ENCODE measurements around the gene SPINK6. TPM values are rescaled to one million over a fixed set of nuclear protein-coding genes. Genes with fewer than 3 reads are reported as not detected.

The SPINK6 gene
- total and polyA plus RNA-seq, 9 of the 15 experiments (the other 6 are each of a cell fraction or from before 2014, with no cell fraction given): not detected

DNA sequence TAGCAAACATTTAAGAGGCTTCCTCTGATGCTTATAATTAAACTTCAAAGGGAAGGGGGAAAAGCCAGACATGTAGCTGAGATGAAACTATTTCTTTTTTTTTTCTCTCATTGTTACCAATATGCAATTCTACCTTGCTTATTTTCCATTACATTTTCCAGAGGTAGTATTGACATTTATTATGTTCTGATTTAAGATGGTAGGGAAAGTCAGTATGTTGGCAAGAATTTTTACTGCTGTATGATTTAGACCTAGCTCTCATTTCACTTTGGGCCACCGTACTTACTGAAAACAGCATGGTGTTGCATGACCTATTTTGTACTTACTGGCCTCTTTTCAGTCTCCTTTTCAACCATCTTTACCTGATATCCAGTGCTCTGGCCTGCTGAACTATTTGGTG is 9.6 kb upstream of the SPINK6 start (continued):
- TF ChIP-seq FOXM1 (IDR thresholded peaks at IDR 0.05; ENCODE audit: low read depth): no peak
- TF ChIP-seq FOXM1 (CRISPR knock-in tag; IDR thresholded peaks at IDR 0.05; ENCODE audit: low read depth): no peak
- TF ChIP-seq, protein P1, sequence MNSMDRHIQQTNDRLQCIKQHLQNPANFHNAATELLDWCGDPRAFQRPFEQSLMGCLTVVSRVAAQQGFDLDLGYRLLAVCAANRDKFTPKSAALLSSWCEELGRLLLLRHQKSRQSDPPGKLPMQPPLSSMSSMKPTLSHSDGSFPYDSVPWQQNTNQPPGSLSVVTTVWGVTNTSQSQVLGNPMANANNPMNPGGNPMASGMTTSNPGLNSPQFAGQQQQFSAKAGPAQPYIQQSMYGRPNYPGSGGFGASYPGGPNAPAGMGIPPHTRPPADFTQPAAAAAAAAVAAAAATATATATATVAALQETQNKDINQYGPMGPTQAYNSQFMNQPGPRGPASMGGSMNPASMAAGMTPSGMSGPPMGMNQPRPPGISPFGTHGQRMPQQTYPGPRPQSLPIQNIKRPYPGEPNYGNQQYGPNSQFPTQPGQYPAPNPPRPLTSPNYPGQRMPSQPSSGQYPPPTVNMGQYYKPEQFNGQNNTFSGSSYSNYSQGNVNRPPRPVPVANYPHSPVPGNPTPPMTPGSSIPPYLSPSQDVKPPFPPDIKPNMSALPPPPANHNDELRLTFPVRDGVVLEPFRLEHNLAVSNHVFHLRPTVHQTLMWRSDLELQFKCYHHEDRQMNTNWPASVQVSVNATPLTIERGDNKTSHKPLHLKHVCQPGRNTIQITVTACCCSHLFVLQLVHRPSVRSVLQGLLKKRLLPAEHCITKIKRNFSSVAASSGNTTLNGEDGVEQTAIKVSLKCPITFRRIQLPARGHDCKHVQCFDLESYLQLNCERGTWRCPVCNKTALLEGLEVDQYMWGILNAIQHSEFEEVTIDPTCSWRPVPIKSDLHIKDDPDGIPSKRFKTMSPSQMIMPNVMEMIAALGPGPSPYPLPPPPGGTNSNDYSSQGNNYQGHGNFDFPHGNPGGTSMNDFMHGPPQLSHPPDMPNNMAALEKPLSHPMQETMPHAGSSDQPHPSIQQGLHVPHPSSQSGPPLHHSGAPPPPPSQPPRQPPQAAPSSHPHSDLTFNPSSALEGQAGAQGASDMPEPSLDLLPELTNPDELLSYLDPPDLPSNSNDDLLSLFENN (IDR thresholded peaks at IDR 0.05; ENCODE audit: low read depth in 2 of 2, low read length in 2 of 2): no peak
- TF ChIP-seq, protein P2, sequence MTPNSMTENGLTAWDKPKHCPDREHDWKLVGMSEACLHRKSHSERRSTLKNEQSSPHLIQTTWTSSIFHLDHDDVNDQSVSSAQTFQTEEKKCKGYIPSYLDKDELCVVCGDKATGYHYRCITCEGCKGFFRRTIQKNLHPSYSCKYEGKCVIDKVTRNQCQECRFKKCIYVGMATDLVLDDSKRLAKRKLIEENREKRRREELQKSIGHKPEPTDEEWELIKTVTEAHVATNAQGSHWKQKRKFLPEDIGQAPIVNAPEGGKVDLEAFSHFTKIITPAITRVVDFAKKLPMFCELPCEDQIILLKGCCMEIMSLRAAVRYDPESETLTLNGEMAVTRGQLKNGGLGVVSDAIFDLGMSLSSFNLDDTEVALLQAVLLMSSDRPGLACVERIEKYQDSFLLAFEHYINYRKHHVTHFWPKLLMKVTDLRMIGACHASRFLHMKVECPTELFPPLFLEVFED (CRISPR knock-in tag; conservative IDR thresholded peaks at IDR 0.05): no peak
- TF ChIP-seq MTF1 (CRISPR knock-in tag; IDR thresholded peaks at IDR 0.05; ENCODE audit: borderline replicate concordance): no peak

DNA sequence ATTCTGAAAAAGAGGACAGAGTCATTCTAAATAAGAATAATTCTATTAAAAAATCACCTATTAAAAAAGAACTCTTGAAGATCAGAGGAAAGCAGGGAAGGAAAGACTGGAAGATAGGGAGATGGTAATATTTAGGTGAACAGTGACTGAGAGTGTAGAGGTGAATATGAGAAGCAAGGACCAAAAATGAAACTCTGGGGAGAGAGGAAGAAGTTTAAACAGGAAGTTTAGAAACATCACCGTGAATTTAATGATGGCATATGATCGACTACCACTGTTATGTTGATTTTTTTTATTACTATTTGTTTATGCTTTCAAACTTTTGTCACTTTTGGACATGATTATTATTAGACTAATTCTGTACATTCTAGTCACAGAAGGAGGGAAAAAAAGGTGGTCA is 1.7 kb upstream of the SPINK6 start:
- DNase-seq (ENCODE audit: extremely low read depth in 1 of 4, low spot score in 3 of 4): no peak
- Histone ChIP-seq H3K4me1 (replicated peaks in 1 of 2; ENCODE audit: control insufficient read depth in 2 of 2, insufficient read depth in 2 of 2, low read length in 2 of 2) (no peaks in the 10 kb centered on the region), H3K4me2 (ENCODE audit: insufficient read depth, low read length) (no peak overlapping the region), H3K27me3 (ENCODE audit: control insufficient read depth in 2 of 2, insufficient read depth in 2 of 2, low read length in 2 of 2) (no peaks in the 10 kb centered on the region), H3K36me3 (ENCODE audit: control insufficient read depth, insufficient read depth, low read length) (no peaks in the 10 kb centered on the region), H3K79me2 (ENCODE audit: control insufficient read depth, insufficient read depth, low read length) (no peaks in the 10 kb centered on the region), H3K9me3 (replicated peaks; ENCODE audit: control insufficient read depth, insufficient read depth, low read depth, low read length) (no peaks in the 10 kb centered on the region), H3K9me1 (ENCODE audit: control insufficient read depth, insufficient read depth, low read length) (no peaks in the 10 kb centered on the region), H3K9ac (ENCODE audit: insufficient read depth in 1 of 2, low read depth in 2 of 2, low read length in 2 of 2) (no peak overlapping the region), H3K27ac (ENCODE audit: extremely low read depth, low read depth, low read length) (no peak overlapping the region), H2AFZ (ENCODE audit: low read depth, low read length) (no peak overlapping the region), H3K4me3 (no peak overlapping the region), H4K20me1 (replicated peaks; ENCODE audit: control insufficient read depth, insufficient read depth, low read length) (no peaks in the 10 kb centered on the region)
- ChIA-PET CTCF (ENCODE audit: low intra/inter-chr PET ratio) (no interaction called here), POLR2A (no interaction called here)
- no peak for FAIRE-seq
- intact Hi-C loops (cut with micrococcal nuclease) (no loop called here), in situ Hi-C loops (cut with MboI) (no loop called here)
- TF ChIP-seq, protein P3, sequence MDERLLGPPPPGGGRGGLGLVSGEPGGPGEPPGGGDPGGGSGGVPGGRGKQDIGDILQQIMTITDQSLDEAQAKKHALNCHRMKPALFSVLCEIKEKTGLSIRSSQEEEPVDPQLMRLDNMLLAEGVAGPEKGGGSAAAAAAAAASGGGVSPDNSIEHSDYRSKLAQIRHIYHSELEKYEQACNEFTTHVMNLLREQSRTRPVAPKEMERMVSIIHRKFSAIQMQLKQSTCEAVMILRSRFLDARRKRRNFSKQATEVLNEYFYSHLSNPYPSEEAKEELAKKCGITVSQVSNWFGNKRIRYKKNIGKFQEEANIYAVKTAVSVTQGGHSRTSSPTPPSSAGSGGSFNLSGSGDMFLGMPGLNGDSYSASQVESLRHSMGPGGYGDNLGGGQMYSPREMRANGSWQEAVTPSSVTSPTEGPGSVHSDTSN (CRISPR knock-in tag; IDR thresholded peaks at IDR 0.05; ENCODE audit: low read depth): no peak
- TF ChIP-seq, protein P3 (tag; conservative IDR thresholded peaks at IDR 0.05; ENCODE audit: low read depth): no peak
- TF ChIP-seq POLR2A (conservative IDR thresholded peaks at IDR 0.05) (no peak), TAL1 (IDR thresholded peaks at IDR 0.05) (no peak), ILK (tag; IDR thresholded peaks at IDR 0.05; ENCODE audit: borderline replicate concordance, low read depth) (no peak)
- TF ChIP-seq, protein P4, sequence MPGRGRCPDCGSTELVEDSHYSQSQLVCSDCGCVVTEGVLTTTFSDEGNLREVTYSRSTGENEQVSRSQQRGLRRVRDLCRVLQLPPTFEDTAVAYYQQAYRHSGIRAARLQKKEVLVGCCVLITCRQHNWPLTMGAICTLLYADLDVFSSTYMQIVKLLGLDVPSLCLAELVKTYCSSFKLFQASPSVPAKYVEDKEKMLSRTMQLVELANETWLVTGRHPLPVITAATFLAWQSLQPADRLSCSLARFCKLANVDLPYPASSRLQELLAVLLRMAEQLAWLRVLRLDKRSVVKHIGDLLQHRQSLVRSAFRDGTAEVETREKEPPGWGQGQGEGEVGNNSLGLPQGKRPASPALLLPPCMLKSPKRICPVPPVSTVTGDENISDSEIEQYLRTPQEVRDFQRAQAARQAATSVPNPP (IDR thresholded peaks at IDR 0.05; ENCODE audit: borderline replicate concordance, insufficient read depth, insufficient read length): no peak
- no peak for ATAC-seq
- BruUV-seq (replicated peaks): no TSS peak
- 11% methylated on average over 2 of the region's 2 CpGs for WGBS (ENCODE audit: insufficient coverage, low coverage, missing lambda C conversion rate)

Data from K562 (cell line).